Globus pallidus (tissue), 1 donor: Measurements from ENCODE around the gene SPINK8.
"Not testable (repeated sequence)": the region's sequence is repeated elsewhere in the genome, so short reads cannot be mapped to it uniquely, and the experiment has no call there.

Experiments
- DNase-seq: peaks from one replicate; pipeline ENCODE4 v3.0.0-alpha.2; 2015; ENCODE audit warnings: low spot score

SPINK8 gene

GRCh38 chr3:48333346-48334245 is at the start of gene SPINK8:
SPINK8 (minus strand) TSS chr3:48333661; CDS start chr3:48328341, 5,320 bp downstream.
- not testable (repeated sequence) for DNase-seq

GRCh38 chr3:48372862-48373435 is 39.5 kb upstream of the SPINK8 start:
- no peak for DNase-seq

DNA sequence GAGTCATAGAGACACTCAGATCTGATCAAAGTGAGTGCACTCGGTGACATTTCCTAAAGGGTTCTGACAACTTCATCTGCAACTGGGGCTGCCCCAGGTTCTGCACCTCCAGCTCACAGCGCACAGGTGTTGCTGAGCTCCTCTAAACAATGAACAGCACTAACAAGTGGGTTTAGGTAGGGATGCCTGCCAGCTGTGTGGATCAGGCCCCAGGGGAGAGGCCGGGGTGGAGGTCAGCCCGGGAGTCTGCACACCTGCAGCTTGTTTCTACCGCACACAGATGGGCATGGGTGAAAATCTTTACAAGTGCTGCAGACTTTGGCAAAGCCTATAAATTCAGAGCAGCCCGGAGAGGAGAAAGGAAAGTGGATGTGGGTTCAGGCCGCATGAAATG is 38.9 kb upstream of the SPINK8 start:
- DNase-seq: no peak

DNA sequence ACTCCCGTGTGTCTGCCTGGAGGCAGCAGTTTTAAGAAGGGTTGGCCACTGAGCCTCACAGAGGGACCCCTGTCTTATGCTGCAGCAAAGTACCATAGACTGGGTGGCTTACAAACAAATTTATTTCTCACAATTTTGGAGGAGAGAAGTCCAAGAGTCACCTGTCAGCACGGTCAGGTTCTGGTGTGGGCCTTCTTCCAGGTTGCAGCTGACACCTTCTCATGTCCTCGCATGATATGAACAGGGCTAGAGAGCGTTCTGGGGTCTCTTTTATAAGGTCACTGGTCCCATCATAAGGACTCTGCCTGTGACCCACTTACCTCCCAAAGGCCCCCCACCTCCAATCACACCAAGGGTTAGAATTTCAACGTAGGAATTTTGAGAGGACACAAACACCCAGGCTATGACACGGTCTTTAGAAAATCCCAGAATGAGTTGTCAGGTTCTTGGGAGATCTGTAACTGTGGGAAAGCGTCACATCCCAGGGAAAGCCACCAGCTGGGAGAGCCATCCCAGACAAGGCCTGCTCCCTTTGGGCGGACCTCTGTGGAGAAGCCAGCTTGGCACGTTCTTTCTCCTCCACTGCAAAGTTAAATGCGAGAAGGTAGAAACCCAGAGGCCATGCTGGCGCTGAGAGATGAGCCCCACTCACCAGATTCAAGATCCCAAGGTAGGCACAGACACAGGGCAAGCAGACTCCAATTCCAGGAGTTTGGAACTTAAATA is 38.4 kb upstream of the SPINK8 start, which contains the start of gene FBXW12:
FBXW12 (plus strand) TSS at position 569 of the 726 bp plus-strand sequence. CDS start 549 bp downstream, outside the sequence.
- DNase-seq: no peak

- no peak for DNase-seq
Observed at GRCh38 chr3:48370333-48370713, 36.9 kb upstream of the SPINK8 start.

GRCh38 chr3:48369693-48370332 is 36.4 kb upstream of the SPINK8 start:
- no peak for DNase-seq

DNA sequence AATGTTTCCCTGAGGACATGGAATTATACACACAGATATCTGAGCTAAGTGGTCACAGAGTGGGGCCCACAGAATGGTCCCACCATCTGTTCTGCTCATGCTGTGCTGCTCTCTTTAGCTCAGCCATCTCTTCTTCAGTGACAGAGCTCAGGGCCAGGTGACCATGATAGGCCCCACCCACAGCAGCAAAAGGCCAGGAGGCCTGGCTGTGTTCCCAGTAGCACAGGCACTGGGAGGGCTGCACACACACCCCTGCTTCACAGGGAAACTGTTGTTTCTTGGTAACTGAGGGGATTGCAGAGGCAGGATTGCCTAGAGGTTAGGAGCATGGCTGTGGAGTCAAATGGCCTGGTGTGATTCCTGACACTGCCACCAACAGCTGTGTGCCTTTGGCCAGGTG is 33.7 kb upstream of the SPINK8 start:
- DNase-seq: no peak

DNA sequence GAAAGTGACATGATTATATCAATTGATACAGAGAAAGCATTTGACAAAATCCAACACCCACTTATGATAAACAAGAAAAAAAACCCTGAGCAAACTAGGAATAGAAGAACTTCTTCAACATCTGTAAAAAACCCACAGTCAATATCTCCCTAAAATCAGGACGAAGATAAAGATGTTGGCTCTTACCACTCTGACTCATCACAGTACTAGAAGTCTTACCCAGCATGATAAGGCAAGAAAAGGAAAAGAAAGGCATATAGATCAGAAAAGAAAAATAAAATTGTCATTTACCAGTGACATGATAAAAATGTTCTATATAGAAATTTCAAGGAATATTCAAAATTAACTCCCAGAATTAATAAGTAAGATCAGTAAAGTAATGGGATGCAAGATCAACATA is 31.4 kb upstream of the SPINK8 start:
- DNase-seq: no peak

DNA sequence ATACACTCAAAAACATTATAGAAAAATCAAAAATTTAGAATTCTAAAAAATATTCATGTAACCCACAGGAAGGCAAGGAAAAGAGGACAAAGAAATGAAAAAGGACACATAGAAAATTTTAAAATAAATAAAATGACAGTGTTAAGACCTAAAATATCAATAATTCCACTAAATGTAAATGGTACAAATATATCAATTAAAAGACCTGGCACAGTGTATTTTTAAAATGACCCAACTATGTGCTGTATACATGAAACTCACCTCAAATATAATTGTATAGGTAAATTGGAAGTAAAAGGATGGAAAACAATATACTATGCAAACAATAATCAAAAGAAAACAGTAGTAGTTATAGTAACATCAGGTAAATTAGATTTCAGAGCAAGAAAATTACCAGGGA is 28.5 kb upstream of the SPINK8 start:
- DNase-seq: no peak

- no peak for DNase-seq
Observed at GRCh38 chr3:48356419-48356818, 23.0 kb upstream of the SPINK8 start.

- no peak for DNase-seq
Observed at GRCh38 chr3:48353987-48354386, 20.5 kb upstream of the SPINK8 start.

- DNase-seq: no peak
Observed at GRCh38 chr3:48352546-48352945, 19.1 kb upstream of the SPINK8 start.

DNA sequence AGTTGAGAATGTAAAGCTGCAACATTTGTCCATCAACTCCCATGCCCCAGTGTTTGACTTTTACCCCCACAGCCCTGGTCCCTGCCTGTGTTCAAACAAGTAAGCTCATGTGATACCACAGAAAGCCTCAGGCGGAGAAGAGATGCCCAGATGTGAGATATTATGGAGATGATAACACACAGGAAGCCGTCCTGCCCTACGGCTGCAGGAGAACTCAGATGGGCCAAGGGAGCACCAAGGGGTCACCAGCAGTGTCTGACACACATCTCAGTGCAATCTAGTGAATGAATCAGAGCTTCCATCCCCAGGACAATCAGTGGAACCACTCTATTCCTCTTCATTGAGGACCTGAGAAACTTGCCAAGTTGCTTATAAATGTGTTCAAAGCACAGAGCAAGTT is 14.0 kb upstream of the SPINK8 start:
- DNase-seq: no peak

DNA sequence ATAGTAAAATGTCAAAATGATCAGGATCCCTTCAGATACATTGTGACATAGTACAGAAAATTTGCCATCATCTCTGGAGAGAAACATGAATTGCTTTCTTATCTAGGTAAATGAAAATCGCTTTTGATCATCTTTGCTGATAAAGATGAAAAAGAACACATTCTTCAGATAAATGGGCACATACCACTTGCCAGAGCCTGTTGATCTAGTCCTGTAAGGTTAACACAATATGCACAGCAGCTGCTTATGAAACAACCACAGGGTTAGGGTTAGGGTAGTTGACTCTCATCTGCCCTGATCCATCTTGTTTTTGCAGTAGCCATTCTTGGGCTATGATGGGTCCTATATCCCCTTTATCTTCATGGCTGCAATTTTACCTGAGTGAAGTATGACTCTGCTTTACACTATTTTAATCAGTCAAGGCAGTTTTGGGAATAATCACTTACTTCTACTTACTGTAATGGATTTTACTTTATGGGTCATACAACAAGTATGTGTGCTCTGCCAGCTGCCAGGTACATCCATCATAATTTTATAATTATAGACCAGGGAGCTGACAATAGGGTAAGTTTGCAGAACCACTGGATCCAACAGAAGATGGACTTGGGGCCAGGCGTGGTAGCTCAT is 12.6 kb upstream of the SPINK8 start:
- no peak for DNase-seq

DNA sequence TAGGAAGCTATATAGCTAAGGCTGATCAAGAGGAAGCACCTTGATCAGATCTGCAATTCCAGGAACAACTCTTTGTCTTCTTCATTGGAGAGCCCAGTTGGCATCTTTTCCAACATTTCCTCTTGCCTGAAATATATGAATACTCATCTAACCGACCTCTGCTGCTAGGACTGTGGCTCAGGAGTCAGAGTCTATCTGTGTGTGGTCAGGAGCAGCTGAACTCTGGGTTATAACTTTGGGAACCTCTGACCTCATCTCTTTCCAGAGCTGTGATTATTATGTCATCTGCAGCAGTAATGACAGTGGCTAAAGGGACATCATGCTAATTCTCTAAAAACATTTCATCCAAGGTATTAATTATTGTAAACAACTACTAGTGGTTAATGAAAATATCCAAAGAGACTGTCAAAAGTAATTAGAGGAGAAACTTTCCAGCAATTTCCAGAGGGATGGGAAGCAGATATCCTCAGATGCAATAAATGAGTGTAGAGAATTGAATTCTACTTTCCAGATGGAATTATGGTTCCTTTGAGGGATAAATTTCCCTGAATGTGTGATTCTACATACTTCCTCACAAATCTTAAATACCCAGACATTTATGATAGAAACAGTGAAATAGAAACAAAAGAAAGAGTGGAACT is 11.5 kb upstream of the SPINK8 start:
- no peak for DNase-seq

DNA sequence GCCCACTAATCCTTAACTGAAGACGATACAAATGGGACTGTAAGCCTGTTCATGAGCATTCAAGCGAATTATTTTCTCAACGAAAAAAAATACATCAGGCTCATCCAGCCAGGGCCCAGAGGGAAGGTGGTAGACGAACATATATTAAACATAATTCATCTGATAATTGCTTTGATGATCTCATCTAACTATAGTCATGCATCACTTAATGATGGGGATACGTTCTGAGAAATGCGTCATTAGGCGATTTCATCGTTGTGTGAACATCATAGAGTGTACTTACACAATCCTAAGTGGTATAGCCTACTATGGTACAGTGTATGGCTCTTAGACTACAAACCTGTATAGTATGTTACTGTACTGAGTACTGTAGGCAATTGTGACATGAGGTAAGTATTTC is 10.0 kb upstream of the SPINK8 start:
- no peak for DNase-seq

- DNase-seq: no peak
Observed at GRCh38 chr3:48338635-48339034, 5.2 kb upstream of the SPINK8 start.

DNA sequence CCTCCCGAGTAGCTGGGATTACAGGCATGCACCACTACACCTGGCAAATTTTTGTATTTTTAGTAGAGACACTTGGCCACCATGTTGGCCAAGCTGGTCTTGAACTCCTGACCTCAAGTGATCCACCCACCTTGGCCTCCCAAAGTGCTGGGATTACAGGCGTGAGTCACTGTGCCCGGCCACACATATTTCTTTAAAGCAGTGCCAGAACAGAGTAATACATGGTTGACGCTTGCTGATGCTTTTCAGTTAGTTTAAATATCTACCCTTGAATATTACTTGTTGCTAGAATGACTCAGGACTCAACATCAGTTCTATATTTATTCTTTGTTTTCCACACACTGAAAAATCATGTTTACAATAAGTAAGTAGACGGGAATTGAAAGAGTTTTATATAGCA is 4.1 kb upstream of the SPINK8 start:
- DNase-seq: not testable (repeated sequence)

DNA sequence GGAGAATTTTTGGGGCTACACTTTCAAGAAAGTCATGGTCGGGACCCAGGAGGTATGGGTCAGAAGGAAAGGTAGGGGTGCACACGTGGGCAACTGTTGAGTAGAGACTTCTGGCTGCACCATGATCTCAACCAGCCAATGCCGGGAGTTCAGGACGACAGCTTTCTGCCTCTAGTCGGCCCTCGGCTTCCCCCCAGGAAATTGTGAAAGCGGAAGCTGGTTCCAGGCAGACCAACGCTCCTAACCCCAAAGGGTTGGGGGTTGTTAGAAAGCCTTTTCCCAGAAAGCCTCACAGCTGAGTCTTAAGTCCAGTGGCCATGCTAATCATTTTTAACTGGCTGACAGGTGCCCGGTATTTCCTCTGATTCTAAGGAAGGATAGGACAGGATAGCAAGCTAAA is 1.8 kb upstream of the SPINK8 start:
- peak; percentile 2 for DNase-seq

GRCh38 chr3:48334605-48335004 is 1.1 kb upstream of the SPINK8 start:
- DNase-seq: no peak

DNA sequence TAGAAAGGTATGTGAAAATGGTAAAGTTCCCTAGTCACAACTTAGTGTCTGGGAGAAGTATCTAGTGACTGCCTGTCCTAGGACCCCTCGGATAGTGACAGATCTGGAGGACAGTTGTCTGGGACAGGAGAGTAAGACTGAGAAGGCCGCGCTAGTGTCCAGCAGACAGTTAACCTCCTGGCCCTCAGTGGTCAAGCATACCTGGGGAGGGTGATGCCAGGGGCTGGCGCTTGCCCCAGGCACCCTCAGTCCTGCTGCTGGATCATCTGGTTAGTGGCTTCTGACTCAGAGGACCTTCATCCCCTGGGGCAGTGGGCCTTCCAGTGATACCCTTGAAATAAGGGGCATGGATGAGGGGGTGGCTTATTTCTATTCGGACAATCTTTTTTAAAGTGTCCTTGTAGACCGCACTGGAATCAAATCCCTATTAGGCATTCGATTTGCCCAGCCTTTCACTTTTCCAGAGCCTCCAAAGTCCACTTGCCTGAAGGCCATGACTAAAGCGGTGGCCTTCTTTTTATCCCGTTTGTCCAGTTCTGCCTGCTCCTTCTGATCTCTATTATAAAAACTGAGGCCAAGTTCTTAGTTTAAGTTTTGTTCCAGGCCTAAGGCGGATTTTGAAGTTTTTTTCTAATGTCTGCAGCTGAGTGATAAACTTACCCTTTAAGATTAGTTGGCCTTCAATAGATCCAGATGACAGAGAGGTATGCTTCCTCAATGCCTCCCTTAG is 1.6 kb downstream of the SPINK8 start:
- not testable (repeated sequence) for DNase-seq
